ENCODE measurements around the gene TTBK2.
"Not testable (repeated sequence)": the region's sequence is repeated elsewhere in the genome, so short reads cannot be mapped to it uniquely, and the experiment has no call there.

Gene TTBK2

GRCh38 chr15:42903388-42904324 lies 16.9 kb downstream of the TTBK2 start:
- Histone ChIP-seq H3K27ac (ENCODE audit: extremely low read depth, low read depth, low read length) (no peak overlapping the region), H3K36me3 (ENCODE audit: control insufficient read depth in 2 of 2, insufficient read depth in 1 of 2, low read length in 2 of 2) (no peaks in the 10 kb centered on the region), H3K4me3 (ENCODE audit: low read depth, low read length) (no peak overlapping the region), H3K9me3 (ENCODE audit: control insufficient read depth, insufficient read depth, low read depth, low read length) (no peaks in the 10 kb centered on the region), H3K4me1 (ENCODE audit: control insufficient read depth, insufficient read depth, low read length) (no peaks in the 10 kb centered on the region)
- TF ChIP-seq ZBTB7A (tag by site-specific recombination; IDR thresholded peaks at IDR 0.05; ENCODE audit: low read depth) = no peak
- TF ChIP-seq ZNF488 (tag by site-specific recombination; IDR thresholded peaks at IDR 0.05) = no peak
- TF ChIP-seq ZBTB10 (tag by site-specific recombination; IDR thresholded peaks at IDR 0.05) = no peak
- no peak for TF ChIP-seq SP7 (tag by site-specific recombination; IDR thresholded peaks at IDR 0.05)
- no peak for TF ChIP-seq ZNF48 (tag by site-specific recombination; IDR thresholded peaks at IDR 0.05)
- no peak for TF ChIP-seq HIC1 (tag by site-specific recombination; IDR thresholded peaks at IDR 0.05)
- no peak for TF ChIP-seq OVOL3 (tag by site-specific recombination; IDR thresholded peaks at IDR 0.05)
- TF ChIP-seq ZNF677 (tag by site-specific recombination; IDR thresholded peaks at IDR 0.05) = no peak
- TF ChIP-seq BCL11A (tag by site-specific recombination; IDR thresholded peaks at IDR 0.05; ENCODE audit: low read depth) = no peak
- CTCF ChIA-PET = no interaction called here
- POLR2A ChIA-PET = no interaction called here

- POLR2A ChIA-PET; H3K36me3 ChIP-seq (ENCODE audit: control insufficient read depth in 2 of 2, insufficient read depth in 1 of 2, low read length in 2 of 2); H3K4me1 ChIP-seq (ENCODE audit: control insufficient read depth, insufficient read depth, low read length); H3K9me3 ChIP-seq (ENCODE audit: control insufficient read depth, insufficient read depth, low read depth, low read length); CTCF ChIA-PET; H3K4me3 ChIP-seq (ENCODE audit: low read depth, low read length); H3K27ac ChIP-seq (ENCODE audit: extremely low read depth, low read depth, low read length): not testable (repeated sequence)
These were observed 26.7 kb downstream of the TTBK2 start for GRCh38 chr15:42893911-42894310.

GRCh38 chr15:42891569-42891968 lies 29.0 kb downstream of the TTBK2 start:
- POLR2A ChIA-PET = interaction anchor here (0.6 to 0.7 kb wide), 2 partner anchors 157 to 241 kb away, joined by 4 read pairs; no protein-coding TSS in a partner anchor
- no peak overlapping the region for H3K27ac ChIP-seq (ENCODE audit: extremely low read depth, low read depth, low read length)

More at GRCh38 chr15:42891569-42891968, 29.0 kb downstream of the TTBK2 start:
- no peak for TF ChIP-seq ZNF423 (tag by site-specific recombination; IDR thresholded peaks at IDR 0.05)
- no peak for TF ChIP-seq ZBTB20 (tag by site-specific recombination; IDR thresholded peaks at IDR 0.05)
- TF ChIP-seq ZNF560 (tag by site-specific recombination; IDR thresholded peaks at IDR 0.05; ENCODE audit: borderline replicate concordance) = no peak
- no peak for TF ChIP-seq ZNF10 (tag by site-specific recombination; IDR thresholded peaks at IDR 0.05)
- no peak for TF ChIP-seq ZNF112 (tag by site-specific recombination; IDR thresholded peaks at IDR 0.05)
- TF ChIP-seq ZEB2 (tag by site-specific recombination; IDR thresholded peaks at IDR 0.05) = no peak
- no peak for TF ChIP-seq ZNF266 (tag by site-specific recombination; IDR thresholded peaks at IDR 0.05; ENCODE audit: low read depth)
- TF ChIP-seq ZNF623 (tag by site-specific recombination; IDR thresholded peaks at IDR 0.05) = no peak
- TF ChIP-seq ZNF16 (tag by site-specific recombination; IDR thresholded peaks at IDR 0.05; ENCODE audit: low read depth) = no peak
- TF ChIP-seq CTCF (tag by site-specific recombination; IDR thresholded peaks at IDR 0.05) = no peak
- no peak for TF ChIP-seq ZNF830 (tag by site-specific recombination; IDR thresholded peaks at IDR 0.05; ENCODE audit: low read depth)
- TF ChIP-seq ZNF580 (tag by site-specific recombination; IDR thresholded peaks at IDR 0.05) = no peak
- no peak for TF ChIP-seq MYNN (tag by site-specific recombination; IDR thresholded peaks at IDR 0.05; ENCODE audit: borderline replicate concordance)
- no peaks in the 10 kb centered on the region for H3K9me3 ChIP-seq (ENCODE audit: control insufficient read depth, insufficient read depth, low read depth, low read length)
- CTCF ChIA-PET = interaction anchor here (1.0 kb wide), 1 partner anchor 35 kb away, joined by 3 read pairs; no protein-coding TSS in a partner anchor
- H3K4me1 ChIP-seq (ENCODE audit: control insufficient read depth, insufficient read depth, low read length) = no peaks in the 10 kb centered on the region
- H3K36me3 ChIP-seq (ENCODE audit: control insufficient read depth in 2 of 2, insufficient read depth in 1 of 2, low read length in 2 of 2) = no peaks in the 10 kb centered on the region
- no peak overlapping the region for H3K4me3 ChIP-seq (ENCODE audit: low read depth, low read length)

Measured in HEK293 (cell line).